CD4-positive, alpha-beta T cell treated with Interleukin-4 for 4 hours (primary cell): ENCODE data around the gene HDAC4.

ENCODE experiments used
- DNase-seq: peaks from one replicate; pipeline ENCODE4 v3.0.0-alpha.2; 2020

HDAC4 gene

DNA sequence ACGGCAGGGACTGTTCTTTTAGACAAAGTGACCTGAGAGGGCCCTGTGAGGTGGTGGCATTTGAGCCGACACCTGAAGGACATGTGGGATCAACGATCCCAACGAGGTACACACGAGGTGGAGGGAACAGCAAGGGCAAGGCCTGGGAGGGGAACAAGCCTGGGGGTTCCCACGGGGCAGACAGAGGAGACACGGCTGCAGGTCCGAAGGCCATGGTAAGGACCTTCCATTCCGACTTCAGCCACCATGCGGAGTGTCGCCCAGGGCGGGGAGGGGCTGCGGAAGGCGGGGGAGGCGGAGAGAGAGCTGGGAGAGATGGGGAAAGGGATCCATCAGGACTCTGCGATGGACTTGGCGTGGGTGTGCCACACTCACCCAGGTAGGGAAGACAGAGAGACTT, 151.8 kb downstream of the HDAC4 start:
- DNase-seq, result no peak

DNA sequence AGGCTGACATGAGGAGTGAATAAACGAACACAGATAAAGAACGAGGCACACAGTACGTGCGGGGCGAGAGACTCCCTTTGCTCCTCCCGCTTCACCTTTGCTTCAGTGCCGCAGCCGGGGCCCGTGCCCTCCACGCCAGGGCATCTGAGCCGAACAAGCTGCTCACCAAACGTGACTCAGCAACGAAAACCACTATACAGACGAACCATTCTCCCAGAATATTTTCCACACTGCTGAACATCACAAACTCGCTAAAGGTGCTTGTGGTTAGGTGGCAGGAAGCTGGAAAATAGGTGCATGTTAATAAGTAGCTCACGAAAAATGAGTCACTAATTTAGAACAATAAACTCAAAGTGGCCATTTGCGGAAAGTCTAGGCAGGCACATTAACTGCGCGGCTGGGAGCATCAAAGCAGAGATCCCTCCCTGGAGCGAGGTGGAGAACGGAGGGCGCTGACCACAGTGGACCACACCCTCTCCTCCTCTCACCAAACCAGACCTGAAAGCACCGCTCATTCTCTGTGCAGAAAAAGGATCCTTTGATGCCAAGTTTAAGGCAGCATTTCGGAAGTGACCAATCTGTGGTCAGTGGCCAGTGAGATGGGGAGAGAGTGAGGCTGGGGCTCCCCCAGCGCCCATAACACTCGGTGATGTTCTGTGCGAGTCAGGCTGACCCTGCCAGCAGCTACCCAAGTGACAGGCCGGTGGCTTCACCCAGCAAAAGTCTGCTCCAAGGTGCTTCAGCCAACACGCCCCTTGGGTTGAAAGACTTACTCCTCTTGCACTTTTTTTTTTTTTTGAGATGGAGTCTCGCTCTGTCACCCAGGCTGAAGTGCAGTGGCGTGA, 153.2 kb downstream of the HDAC4 start:
- DNase-seq, result peak; percentile 41

DNA sequence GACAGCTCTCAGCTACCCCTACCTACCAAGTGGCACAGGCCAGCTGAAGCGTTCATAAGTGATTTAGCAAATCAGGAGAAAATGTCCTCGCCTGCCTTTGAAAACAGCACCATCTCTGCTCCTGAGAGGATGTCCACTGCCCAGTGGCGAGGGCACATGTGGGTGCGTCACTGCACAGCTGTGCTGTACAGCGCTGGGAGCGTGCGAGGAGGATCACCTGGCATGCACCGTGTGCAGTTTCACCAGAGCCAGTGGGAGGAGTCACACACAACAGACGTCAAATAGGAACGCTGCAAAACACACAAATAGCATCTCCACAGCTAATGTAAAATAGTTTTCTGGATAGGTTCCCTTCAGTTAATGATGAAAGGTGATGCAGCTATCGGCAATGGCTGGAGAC, 154.1 kb downstream of the HDAC4 start:
- no peak for DNase-seq

DNA sequence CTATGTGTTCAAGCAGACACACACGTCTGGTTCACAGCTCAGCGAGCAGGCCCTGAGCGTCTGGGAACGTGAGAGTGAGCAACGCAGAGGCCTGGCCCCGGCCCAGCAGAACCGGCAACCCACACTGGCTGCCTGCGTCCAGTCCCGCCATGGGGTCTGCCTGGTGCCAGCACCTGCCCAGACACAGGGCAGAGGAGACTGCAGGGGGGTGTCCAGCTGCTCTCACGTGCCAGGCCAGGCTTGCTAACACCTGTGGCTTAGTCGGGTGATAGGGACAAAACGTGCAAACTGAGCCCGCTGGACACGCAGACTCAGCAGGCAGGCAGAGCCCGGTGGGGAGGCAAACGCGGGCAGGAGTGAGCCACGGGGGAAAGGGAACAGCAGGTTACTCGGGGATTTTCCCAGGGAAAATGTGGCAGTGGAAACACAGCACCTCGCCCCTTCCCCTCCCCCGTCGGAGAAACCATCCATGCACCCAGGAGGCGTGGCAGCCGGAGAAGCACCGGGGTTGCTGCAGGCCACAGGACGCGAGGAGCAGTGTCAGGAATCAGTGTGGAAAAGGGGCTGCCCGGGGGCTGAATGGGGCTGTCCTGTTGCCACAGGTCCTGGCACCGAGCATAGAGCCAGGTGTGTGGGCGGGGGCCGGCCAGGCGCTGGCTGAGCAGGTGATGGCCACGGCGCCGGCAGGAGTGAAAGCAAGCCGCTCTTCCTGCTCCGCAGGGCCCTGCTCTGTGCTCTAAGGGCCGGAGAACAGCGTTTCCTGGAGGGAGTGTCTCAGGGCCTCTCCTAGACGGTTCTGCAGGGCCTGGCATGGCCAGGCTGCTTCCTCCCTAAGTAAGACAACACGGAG, 154.7 kb downstream of the HDAC4 start:
- no peak for DNase-seq

DNA sequence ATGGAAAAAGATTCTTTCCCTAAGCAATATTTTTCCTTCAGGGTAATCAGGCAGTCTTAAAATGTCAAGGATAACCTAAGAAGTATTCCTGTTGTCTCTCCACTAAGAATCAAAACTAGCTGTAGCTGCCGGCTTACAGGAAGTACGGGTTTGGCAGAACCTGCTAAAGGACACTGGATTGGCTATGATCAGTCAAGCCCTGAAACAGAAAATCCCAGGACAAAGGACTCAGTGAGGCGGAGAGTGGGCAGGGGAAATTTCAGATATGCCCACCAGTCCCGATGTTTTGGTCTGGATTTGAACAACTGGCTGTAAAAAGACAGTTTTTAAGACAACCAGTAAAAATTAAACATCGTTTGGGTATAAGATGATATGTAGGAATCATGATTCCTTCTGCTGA, 155.7 kb downstream of the HDAC4 start:
- DNase-seq, result no peak

DNA sequence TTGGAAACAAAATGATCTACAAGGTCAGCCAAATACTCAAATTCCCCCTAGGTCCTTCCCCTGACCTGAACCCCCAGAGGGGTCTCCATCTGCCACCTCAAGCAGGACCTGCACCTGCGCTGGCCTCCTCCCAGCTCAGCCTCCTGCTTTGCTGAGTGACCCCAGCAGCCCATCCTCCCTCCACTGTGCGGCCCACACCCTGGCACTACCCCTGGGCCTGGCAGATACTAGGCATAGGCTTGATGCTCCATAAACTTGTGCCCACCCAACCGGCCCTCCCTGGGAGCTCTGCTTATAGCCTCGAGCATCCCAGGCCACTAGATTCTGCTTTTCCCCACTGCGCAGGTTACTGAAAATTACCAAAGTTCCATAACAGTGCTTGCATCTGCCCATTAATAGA, 156.2 kb downstream of the HDAC4 start:
- no peak for DNase-seq

DNA sequence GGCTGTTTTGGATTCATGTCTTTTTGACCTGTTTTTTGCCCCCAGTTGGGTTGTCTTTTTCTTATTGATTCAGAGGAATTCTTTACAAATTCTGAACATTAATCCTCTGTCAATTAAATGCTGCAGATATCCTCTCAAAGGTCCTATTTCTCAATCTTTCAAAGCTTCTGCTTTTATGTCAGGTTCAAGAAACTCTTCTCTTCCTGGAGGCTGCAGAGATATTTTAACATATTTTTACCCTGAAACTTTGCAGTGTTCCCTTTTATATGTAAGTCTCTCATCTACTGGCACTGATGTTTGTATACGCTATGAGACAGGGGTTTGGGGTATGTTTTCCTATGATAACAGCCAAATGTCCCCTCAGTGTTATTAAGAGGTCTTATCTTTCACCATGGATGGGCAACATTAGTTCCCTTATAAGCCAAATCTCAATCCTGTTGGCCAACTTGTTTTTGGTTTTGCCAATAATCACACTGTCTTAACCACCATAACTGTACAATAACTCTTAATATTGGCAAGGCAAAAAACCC, 159.3 kb downstream of the HDAC4 start:
- DNase-seq, result no peak

DNA sequence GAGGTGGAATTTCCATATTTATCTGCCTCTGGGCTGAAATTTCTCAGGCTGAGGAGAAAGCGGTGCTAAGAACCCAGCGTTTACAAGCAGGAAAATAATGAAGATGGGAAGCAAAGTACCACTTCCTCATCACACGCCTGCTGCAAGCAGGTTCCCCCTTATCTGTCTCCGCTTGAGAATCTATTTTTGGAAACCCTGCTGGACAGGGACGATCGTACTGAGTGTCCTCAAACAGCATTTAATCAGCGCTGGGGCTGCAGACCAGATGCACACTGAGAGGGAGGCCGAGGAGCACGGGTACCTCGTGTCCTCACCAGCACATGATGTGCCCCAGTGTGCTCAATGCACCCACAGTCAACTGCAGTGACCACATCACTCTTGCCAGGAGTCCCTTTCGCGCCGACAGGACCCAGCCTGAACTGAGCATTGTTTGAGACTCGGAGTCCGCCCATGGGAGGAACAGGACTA, 160.4 kb downstream of the HDAC4 start:
- DNase-seq, result no peak

DNA sequence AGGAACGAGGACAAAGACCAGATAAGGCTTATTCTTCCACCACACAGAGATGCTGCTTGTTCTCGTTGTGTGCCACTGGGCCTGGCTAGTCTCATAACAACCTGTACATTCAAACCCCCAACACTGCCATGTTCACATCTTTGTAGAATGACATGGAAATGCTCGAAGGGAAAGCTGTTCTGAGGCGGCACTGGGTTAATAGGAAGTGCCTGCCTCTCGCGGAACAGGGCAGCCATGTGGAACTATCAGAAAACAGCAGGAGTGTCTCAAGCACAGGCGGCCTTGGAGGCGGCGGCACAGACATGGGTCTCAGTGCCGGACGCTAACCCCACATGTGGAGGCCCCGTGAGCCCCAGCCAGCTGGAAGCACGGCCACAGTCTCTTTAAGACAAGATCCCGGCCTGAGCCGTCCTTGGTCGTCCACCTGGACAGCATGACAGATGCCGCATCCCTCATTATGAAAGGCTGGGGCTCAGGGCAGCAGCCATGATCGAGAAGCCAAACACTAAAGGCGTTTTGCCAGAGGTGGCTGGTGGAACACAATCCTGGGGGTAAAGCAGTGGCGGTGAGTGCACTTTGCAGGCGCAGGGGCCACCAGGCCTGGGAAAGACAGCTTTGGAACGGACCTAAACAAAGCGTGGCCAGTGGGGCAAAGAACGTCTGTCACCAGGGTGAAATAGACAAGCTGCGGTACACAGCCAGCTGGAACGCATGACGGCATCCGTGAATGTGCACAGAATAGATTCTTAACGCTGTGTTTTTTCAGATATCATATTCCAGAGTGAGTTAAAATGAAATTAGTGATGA, 161.0 kb downstream of the HDAC4 start:
- no peak for DNase-seq

DNA sequence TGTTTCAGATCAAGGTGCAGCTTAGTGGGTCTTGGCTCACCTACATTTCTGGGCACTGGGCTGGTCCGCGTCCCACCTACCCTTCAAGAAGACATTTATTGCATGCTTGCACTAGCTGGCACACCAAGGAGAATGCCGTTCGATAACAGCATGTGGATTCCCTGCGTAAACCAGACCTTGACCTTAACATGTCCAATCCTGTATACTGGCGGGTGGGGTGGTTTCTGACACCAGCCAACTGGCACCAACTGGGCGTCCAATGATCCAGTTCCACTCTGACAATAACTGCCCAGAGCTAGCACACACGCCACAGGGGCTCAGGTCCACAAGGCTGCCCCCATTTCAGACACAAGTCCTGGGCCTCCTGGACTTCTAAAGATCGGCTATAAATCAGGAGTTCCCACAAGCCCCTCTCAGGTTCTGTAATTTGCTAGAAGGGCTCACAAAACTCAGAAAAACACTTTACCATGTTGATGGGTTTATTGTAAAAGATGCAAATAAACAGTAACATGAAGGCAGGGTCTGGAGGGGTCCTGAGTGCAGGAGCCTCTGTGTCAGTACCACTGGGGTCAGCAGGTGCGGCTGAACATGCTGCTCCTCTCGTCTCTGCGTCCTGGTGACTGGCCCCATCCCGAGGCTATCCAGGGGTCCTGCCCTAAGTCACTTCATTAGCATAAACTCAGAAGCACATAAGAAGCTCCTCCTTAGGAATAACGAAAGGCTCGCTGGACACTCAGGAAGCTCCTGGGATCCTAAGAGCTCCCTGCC, 161.8 kb downstream of the HDAC4 start:
- DNase-seq, result no peak

DNA sequence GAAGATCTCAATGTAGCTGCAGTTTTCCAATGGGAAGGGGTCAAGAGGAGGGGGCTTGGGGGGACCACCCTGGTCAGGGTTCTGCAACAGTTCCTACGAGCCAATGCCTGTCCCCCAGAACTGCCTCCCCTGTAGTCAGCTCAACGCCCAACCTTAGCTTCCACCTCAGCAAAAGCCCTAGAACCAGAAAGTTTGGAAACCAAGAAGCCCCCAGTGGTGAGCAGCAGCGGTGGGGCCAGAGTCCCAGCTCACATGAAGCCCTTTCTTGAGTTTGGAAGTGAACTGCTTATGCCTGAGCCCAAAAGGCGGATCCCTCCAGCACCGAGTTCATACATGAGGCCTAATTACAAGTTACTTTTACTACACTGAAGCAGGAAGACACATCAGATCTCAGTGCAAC, 162.4 kb downstream of the HDAC4 start:
- no peak for DNase-seq

DNA sequence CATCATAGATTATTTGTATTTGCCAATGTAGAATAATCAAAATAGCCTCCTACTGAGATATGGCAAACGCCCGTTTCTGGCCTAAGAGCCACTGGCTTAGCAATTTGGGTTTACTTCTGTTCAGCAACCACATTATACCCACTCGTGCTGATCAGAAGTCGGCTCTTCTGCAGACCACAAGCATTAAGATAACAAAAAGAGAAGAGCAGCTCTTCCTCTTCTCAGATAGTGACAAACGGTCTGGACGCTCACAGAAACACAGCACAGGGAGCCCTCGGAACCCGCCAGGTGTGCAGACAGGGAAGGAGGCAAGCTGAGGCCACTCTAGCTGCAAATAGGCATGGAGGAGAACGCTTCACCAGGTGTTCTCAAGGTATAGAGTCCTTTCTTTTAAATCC, 164.0 kb downstream of the HDAC4 start:
- no peak for DNase-seq

DNA sequence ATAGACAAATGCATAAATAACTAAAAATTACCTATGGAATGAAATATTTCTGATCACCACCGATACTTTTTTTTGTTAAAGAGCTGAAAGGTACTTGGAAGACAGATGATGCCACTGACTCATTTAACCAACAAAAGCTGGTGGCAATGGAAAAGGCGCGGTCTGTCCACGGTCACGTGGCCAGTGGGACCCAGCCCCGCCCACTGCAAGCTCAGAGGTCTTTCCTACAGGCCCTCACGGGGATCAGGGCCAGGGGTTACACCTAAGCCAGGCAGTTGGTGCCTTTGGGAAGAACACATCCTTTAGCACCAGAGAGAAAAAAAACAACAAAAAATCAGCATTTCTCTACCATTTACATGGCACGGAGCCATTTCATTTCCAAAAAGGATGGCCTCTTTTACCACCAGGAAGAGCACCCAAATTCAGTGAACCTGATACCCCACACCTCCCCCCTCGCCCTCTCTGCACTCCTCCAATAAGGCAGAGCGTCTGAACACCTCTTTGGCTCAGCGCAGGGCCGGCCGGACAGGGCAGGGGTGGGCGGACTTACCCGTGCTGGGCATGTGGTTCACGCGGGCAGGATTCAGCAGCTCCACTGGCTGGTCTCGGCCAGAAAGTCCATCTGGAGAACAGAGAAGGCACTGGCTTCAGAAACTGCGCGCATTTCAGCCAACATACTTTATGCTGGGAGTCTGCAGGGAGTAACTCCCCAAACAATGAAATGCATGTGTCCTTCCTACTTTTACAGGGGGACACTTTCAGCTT, 164.6 kb downstream of the HDAC4 start:
- DNase-seq, result no peak

DNA sequence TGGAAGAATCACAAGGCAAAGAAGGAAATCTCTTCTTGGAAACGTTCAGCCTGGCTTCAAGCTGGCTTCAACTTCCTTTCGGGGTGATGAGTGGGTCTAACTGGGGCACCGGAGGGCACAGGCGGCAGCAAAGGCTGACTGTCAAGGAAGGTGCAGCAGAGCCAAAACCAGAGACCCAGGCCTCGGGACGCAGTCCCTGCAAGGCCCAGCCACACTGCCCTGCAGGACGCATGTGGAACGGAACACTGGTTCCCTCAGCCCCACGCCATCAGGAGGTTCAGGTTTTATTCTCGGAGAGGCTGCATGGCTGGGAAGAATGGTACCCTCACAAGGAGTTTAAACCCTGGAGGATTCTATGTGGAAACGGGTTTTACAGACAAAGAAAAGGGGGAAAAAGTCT, 165.5 kb downstream of the HDAC4 start:
- no peak for DNase-seq

DNA sequence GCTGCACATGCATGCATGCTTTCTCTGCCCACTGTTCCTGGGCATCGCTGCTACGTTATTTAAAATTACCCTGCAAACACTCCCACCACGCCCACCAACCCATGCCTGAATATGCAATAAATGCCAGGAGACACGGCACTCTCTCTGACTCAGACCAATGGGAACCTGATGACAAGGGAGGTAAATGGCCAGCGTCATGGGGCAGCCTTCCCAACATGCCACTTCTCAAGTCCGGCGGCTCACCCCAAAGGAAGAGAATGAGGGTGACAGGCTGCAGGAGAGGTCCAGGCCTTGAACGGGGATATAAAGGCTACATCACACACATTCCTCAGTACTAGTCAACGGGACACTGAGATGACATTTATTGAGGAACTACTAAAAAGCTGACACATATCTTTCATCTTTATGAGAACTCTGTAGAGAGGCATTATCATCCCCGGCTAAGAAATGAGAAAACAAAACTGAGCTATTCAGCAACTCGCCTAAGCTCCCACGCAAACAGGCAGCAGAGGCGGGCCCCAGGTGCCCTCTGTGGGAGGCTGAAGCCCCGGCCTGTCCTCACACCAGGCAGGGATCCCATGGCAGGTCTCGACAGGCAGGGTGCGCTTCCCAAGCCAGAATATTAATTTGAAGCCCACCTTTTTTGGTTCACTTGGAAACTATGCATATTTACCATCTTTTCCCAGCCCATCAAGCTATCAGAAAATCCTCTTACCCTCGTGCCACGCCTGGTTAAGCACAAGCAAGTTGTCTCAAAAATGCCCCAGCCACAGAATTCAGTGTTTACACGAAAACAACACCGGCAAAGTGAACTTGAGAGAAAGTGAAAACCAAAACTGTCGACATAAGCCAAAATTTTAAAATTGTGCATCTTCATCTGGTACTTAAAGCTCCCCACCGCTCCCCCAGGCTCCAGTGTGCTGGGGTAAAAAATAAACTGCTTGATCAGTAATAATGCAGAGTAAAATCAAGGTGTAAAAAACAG, 166.3 kb downstream of the HDAC4 start:
- no peak for DNase-seq

DNA sequence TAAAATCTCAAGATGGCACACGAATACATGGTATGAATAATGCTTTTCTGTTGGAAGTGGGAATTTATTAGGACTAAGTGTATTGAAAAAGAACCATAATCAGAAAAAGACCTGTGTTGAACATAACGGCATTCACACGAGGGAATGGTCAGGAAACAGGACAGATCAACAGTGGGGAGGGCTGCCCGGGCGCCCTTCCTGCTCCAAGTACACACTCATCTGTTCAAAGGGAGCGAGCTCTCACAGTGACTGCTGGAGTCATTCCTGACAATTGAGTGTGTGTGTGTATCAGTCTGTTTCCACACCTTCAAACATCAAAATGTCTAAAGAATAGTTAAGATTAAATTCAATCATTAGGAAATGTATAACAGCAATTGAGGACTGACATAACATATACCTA, 167.2 kb downstream of the HDAC4 start:
- no peak for DNase-seq

DNA sequence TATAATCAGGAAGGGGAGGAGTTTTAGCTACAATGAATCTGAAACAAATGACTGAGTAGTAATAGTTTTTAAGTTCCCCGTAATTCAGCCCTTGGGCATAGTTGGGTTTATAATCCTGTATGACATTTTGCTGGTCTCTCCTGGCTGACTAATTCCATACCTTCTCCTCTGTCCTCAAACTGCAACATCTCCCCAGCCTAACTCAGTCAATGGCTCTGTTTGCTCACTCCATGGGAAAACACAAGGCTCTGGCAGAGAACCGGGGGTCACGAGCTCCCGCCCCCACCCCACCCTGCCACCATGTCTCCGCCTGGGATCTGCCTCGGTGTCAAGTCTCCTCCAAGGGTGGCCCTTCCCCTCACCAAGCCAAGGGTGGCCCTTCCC, 168.6 kb downstream of the HDAC4 start:
- no peak for DNase-seq

DNA sequence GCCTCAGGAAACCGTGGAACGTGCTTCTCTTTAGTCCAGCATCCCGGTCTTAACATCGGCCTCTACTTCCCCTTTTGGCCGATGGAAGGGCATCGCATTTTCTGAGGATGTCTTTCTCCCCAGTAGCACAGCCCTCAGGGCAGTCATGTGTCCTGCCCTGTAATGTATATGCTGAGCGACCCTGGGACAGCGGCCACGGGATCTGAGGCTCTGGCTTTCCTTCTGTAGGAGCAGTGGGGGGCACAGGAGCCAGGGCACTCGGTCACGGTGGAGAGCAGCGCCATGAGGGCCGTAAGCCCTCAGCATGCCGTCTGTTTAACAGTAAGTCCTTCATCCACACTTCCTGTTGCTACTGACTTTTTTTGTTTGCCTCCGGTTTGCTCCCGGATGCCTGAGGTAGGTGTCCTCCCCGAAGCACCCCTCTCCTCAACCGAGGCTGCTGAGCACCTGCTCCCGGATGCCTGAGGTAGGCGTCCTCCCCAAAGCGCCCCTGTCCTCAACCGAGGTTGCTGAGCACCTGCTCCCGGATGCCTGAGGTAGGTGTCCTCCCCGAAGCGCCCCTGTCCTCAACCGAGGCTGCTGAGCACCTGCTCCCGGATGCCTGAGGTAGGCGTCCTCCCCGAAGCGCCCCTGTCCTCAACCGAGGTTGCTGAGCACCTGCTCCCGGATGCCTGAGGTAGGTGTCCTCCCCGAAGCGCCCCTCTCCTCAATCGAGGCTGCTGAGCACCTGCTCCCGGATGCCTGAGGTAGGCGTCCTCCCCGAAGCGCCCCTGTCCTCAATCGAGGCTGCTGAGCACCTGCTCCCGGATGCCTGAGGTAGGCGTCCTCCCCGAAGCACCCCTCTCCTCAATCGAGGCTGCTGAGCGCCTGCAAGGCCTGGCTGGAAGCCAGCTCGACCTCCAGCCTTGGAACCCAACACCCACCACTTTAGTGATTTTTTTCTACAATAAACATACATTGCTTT, 169.3 kb downstream of the HDAC4 start:
- DNase-seq, result no peak
